ENCODE data around the gene RYR2.
"Not testable (repeated sequence)": the region's sequence is repeated elsewhere in the genome, so short reads cannot be mapped to it uniquely, and the experiment has no call there.

Gene RYR2

GRCh38 chr1:237270353-237270752 is 228.4 kb downstream of the RYR2 start:
- DNase-seq, result no peak

GRCh38 chr1:237277994-237278393 is 236.0 kb downstream of the RYR2 start:
- not testable (repeated sequence) for DNase-seq

GRCh38 chr1:237279629-237280028 is 237.6 kb downstream of the RYR2 start:
- DNase-seq, result no peak

GRCh38 chr1:237281481-237281880 is 239.5 kb downstream of the RYR2 start:
- DNase-seq, result no peak

- no peak for DNase-seq
Measured at GRCh38 chr1:237282208-237282783, 240.3 kb downstream of the RYR2 start.

GRCh38 chr1:237287876-237288521 is 246.0 kb downstream of the RYR2 start:
- DNase-seq, result no peak

GRCh38 chr1:237293804-237294203 is 251.8 kb downstream of the RYR2 start:
- no peak for DNase-seq

GRCh38 chr1:237296861-237297260 is 254.9 kb downstream of the RYR2 start:
- no peak for DNase-seq

- DNase-seq, result no peak
Measured at GRCh38 chr1:237300642-237301041, 258.7 kb downstream of the RYR2 start.

GRCh38 chr1:237303929-237304328 is 261.9 kb downstream of the RYR2 start:
- no peak for DNase-seq

- no peak for DNase-seq
Measured at GRCh38 chr1:237306726-237307125, 264.7 kb downstream of the RYR2 start.

- DNase-seq, result no peak
Measured at GRCh38 chr1:237309595-237310118, 267.7 kb downstream of the RYR2 start.

GRCh38 chr1:237316352-237316751 is 274.4 kb downstream of the RYR2 start:
- no peak for DNase-seq

- no peak for DNase-seq
Measured at GRCh38 chr1:237318748-237319147, 276.8 kb downstream of the RYR2 start.

- no peak for DNase-seq
Measured at GRCh38 chr1:237320890-237321289, 278.9 kb downstream of the RYR2 start.

GRCh38 chr1:237324226-237324625 is 282.2 kb downstream of the RYR2 start:
- DNase-seq, result no peak

- DNase-seq, result no peak
Measured at GRCh38 chr1:237327061-237327460, 285.1 kb downstream of the RYR2 start.

- DNase-seq, result no peak
Measured at GRCh38 chr1:237340892-237341291, 298.9 kb downstream of the RYR2 start.

- no peak for DNase-seq
Measured at GRCh38 chr1:237341391-237341790, 299.4 kb downstream of the RYR2 start.

- no peak for DNase-seq
Measured at GRCh38 chr1:237342730-237343129, 300.7 kb downstream of the RYR2 start.

- DNase-seq, result no peak
Measured at GRCh38 chr1:237352747-237353146, 310.8 kb downstream of the RYR2 start.

- DNase-seq, result no peak
Measured at GRCh38 chr1:237353918-237354317, 311.9 kb downstream of the RYR2 start.

- DNase-seq, result no peak
Measured at GRCh38 chr1:237355022-237355421, 313.0 kb downstream of the RYR2 start.

GRCh38 chr1:237358555-237358954 is 316.6 kb downstream of the RYR2 start:
- DNase-seq, result no peak

- DNase-seq, result no peak
Measured at GRCh38 chr1:237367758-237368157, 325.8 kb downstream of the RYR2 start.

All from T1000 (cell line).